Bronchial smooth muscle cell (primary cell): ENCODE results near the gene RAE1. TPM values are rescaled to one million over a fixed set of nuclear protein-coding genes. Genes with fewer than 3 reads are reported as not detected.

Source experiments
- total RNA-seq: library from RNA; depleted of rRNA; stranded (reverse); fragments of >200 nt; gene quantifications from 2 replicates; pipeline ENCODE4 v1.2.1, GENCODE V29; 2014

RAE1 gene
- total RNA-seq, result 23.5 and 40.1 TPM in 2 replicates

GRCh38 chr20:57351042-57351783 lies at the start of gene RAE1:
Gene RAE1, plus strand, starts transcription at chr20:57351255. Its CDS starts 2,784 bp downstream, at chr20:57354039.

GRCh38 chr20:57329608-57330221 lies 21.3 kb upstream of the RAE1 start, which contains the start of gene SPO11:
Gene SPO11, plus strand, starts transcription at chr20:57329803. Its CDS starts 65 bp downstream, at chr20:57329868.

GRCh38 chr20:57390604-57391438 lies 39.8 kb downstream of the RAE1 start, which contains the start of gene RBM38:
Gene RBM38, plus strand, starts transcription at chr20:57391396. Its CDS starts 186 bp downstream, at chr20:57391582.

Other genes starting within 250 kb of the RAE1 start
- not detected in 2 replicates for gene BMP7, start 84.6 kb upstream of the RAE1 start, total RNA-seq
- not detected in 2 replicates for gene SPO11, start 21.5 kb upstream of the RAE1 start, total RNA-seq
- gene RBM38, start 40.1 kb downstream of the RAE1 start, total RNA-seq, result 3.3 and 5.2 TPM in 2 replicates
- gene CTCFL, start 173.9 kb downstream of the RAE1 start, total RNA-seq, result not detected in 2 replicates
- not detected in 2 replicates for gene PCK1, start 209.9 kb downstream of the RAE1 start, total RNA-seq